ACHN (cell line): Measurements from ENCODE around the gene ERGIC3.

Experiments
- DNase-seq: peaks from one replicate; pipeline ENCODE4 v3.0.0-alpha.2; 2015
- in situ Hi-C: cut with HindIII; loops from 2 replicates; pipeline ENCODE4 v1.10.0; 2017; ENCODE audit warnings: low sequenced_read_pairs, low pct_ligation_motif_present, low pct_unique_long_range_greater_than_20kb

ERGIC3 gene

DNA sequence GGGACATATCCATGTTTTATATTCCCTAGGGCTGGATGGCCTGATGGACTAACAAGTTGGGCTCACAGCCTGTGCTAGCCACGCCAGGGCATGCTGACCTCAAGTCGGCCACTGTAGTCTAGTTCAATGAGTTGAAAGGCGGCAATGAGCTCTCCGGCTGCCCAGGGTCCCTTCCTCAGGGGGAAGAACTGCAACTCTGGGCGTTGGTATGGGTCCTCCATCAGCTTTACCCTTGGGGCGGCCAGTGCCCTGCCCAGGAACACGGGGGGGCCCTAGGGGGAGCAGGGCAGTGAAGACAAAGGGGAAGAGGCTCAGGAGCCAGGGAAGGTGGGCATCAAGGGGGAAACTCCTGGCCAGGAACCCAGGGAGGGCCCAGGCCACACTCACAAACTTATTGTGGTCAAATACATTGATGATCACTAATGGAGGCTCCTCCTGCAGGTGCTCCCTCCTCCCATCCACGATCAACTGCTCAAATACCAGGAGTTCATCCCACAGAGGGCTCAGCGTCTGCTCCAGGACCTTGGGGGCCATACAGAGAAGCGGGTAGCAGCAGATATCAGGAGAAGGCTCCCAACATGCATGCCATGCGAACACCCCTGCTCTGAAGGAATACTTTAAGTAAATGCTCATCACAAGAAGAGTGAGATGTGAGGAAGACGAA lies 41.0 kb downstream of the ERGIC3 start:
- DNase-seq: no peak
- in situ Hi-C loops: no loop called here

DNA sequence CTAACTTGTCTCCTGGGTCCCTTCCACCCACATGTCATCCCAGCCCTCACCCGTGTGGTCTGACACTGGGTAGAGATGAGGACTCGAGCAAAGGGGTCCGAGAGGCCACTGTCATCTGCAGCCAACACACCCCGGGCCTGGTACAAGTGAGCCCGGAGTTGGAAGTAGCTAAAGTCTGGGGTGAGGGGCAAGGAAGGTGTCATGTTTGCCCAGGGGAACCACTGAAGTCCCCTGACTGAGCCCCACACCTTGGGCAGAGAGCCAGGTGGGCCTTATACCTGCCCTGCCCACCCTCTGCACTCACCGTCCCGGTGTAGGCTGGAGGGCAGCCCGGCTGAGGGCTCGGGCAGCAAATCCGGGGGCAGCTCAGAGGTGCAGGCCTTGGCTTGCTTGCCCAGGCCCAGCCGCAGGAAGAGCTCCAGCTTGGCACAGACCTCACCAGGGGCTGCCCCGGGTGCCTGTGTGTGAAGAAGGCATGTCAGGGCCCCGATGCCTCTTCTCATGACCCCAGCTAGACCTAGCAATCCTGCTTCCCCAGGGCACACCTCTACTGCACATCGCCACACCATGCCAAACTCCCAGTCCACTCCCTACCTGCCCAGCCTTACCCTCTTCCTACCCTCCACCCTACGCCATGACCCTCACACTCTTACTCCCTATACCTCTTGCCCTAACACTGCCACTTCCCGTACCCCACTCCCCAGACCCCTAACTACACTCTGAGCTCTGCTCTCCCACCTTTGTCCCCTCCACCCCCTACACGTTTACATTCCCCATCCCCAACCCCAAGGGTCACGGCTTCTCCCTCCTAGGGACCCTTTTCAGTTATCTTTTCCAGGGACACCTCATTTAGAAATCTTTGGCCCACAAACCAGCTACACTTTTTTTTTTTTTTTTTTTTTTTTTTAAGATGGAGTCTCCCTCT lies 42.0 kb downstream of the ERGIC3 start:
- in situ Hi-C loops: no loop called here
- DNase-seq: no peak

GRCh38 chr20:35586751-35587425 lies 45.0 kb downstream of the ERGIC3 start:
- DNase-seq: no peak
- in situ Hi-C loops: no loop called here

- DNase-seq: no peak
- in situ Hi-C loops: no loop called here
Observed at GRCh38 chr20:35587436-35587835, 45.6 kb downstream of the ERGIC3 start.

- no peak for DNase-seq
- in situ Hi-C loops: no loop called here
Observed at GRCh38 chr20:35588397-35588796, 46.5 kb downstream of the ERGIC3 start.

GRCh38 chr20:35592339-35592974 lies 50.6 kb downstream of the ERGIC3 start:
- in situ Hi-C loops: no loop called here
- DNase-seq: no peak

- in situ Hi-C loops: no loop called here
Observed at GRCh38 chr20:35595456-35595855, 53.6 kb downstream of the ERGIC3 start.

GRCh38 chr20:35595901-35596300 lies 54.0 kb downstream of the ERGIC3 start:
- DNase-seq: no peak
- in situ Hi-C loops: no loop called here

More at GRCh38 chr20:35595456-35595855, 53.6 kb downstream of the ERGIC3 start:
- DNase-seq: no peak

DNA sequence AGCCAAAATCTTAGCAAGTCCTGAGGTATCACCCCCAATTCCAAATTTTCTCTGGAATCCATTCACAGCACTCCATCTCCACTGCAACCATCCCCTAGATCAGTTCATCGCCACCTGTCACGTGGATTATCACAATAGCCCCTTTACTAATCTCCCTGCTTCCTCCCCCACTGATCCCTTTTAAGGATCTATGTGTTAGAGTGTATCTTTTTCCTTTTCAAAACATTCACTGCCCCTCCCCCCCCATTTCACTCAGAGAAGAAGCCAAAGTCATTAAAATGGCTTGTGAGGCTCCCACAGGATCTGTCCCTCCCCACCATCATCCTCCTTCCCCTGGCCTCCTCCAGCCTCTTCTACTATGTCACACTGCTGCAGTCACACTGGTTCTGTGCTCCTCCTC lies 55.3 kb downstream of the ERGIC3 start:
- DNase-seq: no peak
- in situ Hi-C loops: no loop called here

DNA sequence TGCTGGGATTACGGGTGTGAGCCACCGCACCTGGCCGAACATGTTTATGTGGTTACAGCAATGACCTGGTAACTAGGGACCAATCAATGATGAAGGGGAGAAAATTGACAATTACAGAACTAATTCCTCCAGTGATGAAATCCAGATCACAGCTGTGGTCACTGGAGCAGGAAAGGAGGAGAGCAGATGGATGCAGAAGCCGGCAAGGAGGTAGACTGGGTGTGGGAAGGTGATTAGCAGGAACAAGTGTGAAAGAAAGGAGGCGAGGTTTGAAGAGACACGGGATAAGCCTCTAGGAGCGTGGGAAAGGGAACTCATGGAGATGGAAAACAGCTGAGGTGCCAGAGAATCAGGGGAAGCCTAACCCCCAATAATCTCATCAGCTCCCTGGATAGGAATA lies 56.6 kb downstream of the ERGIC3 start:
- in situ Hi-C loops: no loop called here
- DNase-seq: no peak

DNA sequence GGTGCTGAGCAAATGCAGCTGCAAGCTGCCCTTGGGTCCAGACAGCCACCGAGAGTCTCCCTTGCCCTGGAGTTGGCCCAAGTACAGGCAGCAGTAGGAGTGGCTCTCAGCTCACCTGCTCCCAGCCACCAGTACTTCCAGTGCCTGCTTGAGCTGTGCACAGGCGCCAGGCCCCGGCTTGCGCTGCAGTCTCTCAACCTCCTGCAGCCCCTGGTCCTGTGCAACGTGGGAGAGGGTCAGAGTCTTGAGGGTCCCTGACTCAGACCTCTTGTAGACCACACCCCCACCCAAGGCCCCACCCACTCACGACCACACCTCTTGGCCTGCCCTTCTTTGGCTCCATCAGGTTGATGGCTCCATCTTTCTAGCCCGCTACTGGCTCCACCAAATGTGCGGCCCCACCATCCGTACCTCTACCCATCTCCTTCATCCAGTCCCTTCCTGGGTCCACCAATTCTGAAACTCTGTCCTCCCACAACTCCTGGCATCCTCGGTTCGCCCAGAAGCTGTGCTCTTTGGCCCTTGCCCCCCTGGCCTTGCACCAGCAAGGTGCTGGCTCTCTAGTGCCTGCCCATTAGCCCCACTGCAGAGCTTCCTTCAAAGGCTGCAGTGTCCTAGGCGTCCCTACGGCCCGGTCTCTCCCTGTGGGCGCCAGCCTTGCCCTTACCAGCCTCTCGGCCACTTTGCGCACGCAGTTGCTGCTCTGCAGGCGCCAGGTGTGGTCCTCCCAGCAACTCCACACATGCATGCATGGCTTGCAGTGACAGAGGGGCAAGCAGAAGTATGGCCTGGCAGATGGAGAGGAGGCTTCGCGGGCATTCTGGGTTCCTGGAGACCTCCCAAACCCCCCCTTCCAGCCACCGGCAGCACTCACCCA lies 57.3 kb downstream of the ERGIC3 start:
- no peak for DNase-seq

DNA sequence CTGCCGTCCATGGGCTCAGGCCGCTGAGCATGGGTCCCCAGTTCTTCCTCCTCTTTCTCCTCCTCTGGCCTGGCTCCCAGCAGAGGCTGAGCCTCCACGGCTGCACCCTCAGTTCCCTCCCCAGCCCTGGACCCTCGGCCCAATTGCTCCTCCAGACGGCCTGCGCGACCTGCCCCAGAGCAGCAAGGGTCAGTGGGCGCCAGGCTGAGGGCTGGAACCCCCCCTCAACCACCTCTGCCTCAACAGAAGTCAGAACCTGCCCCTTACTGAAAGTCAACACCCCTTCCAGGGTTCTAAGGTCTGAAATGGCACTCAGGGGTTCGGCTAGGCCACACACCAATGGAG lies 57.9 kb downstream of the ERGIC3 start:
- DNase-seq: no peak
- in situ Hi-C loops: no loop called here

More for the DNA sequence above, 57.3 kb downstream of the ERGIC3 start:
- in situ Hi-C loops: no loop called here

- in situ Hi-C loops: no loop called here
- DNase-seq: no peak
Observed at GRCh38 chr20:35600176-35600992, 58.5 kb downstream of the ERGIC3 start.

DNA sequence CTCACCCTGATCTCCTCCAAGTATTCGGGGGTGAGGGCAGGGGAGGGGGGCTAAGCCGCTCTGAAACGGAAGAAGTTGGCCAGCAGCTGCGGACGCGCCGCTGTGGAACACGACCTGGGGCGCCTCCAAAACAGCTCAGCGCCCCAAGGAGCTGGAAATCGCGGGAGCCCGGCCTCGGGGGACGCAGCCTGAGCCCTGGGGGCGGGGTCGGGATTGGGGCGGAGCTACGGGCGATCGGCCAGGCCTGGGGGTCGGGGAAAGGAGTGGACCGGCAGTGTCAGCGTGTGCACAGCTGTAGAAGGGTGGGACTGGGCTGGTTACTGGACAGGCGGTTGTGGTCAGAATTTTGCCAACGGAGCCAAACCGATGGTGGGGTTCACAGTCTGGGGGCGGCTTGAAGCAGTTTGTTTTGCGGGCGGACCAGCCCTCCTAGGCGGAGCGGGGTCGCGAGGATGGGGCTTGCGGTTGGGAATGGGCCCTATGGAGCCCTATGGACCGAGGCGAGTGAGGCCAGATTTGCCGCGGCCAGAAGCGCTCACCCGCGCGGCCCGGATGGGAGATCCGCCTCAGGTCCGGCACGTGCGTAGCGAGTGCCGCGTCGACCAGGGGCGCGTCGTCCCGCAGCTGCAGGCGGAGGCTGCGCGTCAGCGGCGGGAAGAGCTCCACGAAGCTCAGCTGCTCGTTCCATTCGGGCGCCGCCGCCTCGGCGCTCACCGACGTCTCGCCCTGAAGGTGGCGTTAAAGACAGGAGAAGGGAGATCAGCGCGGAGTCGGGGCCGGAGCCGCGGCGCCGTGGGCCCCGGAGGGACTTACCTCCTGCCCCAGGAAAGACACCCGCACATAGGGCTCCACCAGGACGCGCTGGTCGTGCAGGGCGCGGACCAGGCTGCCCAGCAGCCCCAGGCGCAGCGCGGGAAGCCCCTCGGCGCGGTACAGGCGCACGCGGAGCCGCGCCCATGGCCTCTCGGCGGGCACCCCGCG lies 59.4 kb downstream of the ERGIC3 start:
- peak; percentile 62 for DNase-seq
- in situ Hi-C loops: no loop called here

- in situ Hi-C loops: no loop called here
Observed at GRCh38 chr20:35601990-35602389, 60.1 kb downstream of the ERGIC3 start.

GRCh38 chr20:35602851-35603495 lies 61.1 kb downstream of the ERGIC3 start:
- no peak for DNase-seq
- in situ Hi-C loops: no loop called here

More at GRCh38 chr20:35601990-35602389, 60.1 kb downstream of the ERGIC3 start:
- DNase-seq: no peak
